IMR-90 (cell line): ENCODE data around the gene LYPD6. TPM values are rescaled to one million over a fixed set of nuclear protein-coding genes. Genes with fewer than 3 reads are reported as not detected.

ENCODE experiments used
- ATAC-seq: fragments of 200-7000 bp; cut with Tn5 transposase; 2 replicates; pipeline ENCODE4 v1.9.1; 2020; ENCODE audit warnings: low read depth, mild to moderate bottlenecking, moderate library complexity
- BruUV-seq: library from RNA; stranded (reverse); fragments of 400-500 nt; replicated peaks from 2 replicates; lab custom pipeline; 2021; lab: Mats Ljungman, UMichigan
- CTCF ChIA-PET: fragments of 300-600 bp; formaldehyde crosslinking; extraction: SDS; loops from one replicate; lab custom pipeline; 2021; ENCODE audit warnings: antibody characterized with exemption; lab: Yijun Ruan, JAX
- POLR2A ChIA-PET: fragments of 300-600 bp; sonication (Branson Sonifier 250); formaldehyde crosslinking; loops from one replicate; lab custom pipeline; 2022; ENCODE audit warnings: antibody characterized with exemption; ENCODE audit not compliant: unreplicated experiment; lab: Charles Lee
- DNase-seq: peaks from one replicate; pipeline ENCODE4 v3.0.0; 2013
- H2AFZ ChIP-seq: replicated peaks from 2 replicates; pipeline ENCODE3; 2013; ENCODE audit warnings: low read length, mild to moderate bottlenecking; ENCODE audit not compliant: poor library complexity
- H2AK5ac ChIP-seq: 2 replicates; pipeline ENCODE4 v1.6.1; 2013; ENCODE audit warnings: low read depth, low read length, inconsistent platforms
- H2AK9ac ChIP-seq: replicated peaks from 2 replicates; pipeline ENCODE3; 2013; ENCODE audit warnings: mild to moderate bottlenecking, low read depth, low read length, moderate library complexity; ENCODE audit not compliant: poor library complexity
- H2BK120ac ChIP-seq: 2 replicates; pipeline ENCODE4 v1.6.1; 2013; ENCODE audit warnings: low read depth, low read length, inconsistent platforms
- H2BK15ac ChIP-seq: 3 replicates; pipeline ENCODE4 v1.6.1; 2013; ENCODE audit warnings: low read depth, low read length, inconsistent platforms
- H2BK20ac ChIP-seq: 2 replicates; pipeline ENCODE4 v1.6.1; 2013; ENCODE audit warnings: low read depth, mild to moderate bottlenecking, inconsistent platforms, low read length, moderate library complexity
- H2BK5ac ChIP-seq: 2 replicates; pipeline ENCODE4 v1.6.1; 2013; ENCODE audit warnings: mild to moderate bottlenecking, low read depth, low read length, inconsistent platforms; ENCODE audit not compliant: poor library complexity, severe bottlenecking
- H3K14ac ChIP-seq: replicated peaks from 2 replicates; pipeline ENCODE4 v1.6.1; 2013; ENCODE audit warnings: low read depth, low read length, inconsistent platforms
- H3K18ac ChIP-seq: 2 replicates; pipeline ENCODE4 v1.6.1; 2013; ENCODE audit warnings: low read depth, low read length, control low read depth
- H3K23ac ChIP-seq: 2 replicates; pipeline ENCODE4 v1.6.1; 2013; ENCODE audit warnings: low read depth, low read length, inconsistent platforms
- H3K27ac ChIP-seq: 2 replicates; pipeline ENCODE4 v1.5.1; 2013; ENCODE audit warnings: mild to moderate bottlenecking, control low read depth, low read length; ENCODE audit not compliant: insufficient read depth
- H3K27me3 ChIP-seq: 2 replicates; pipeline ENCODE4 v1.6.1; 2013; ENCODE audit warnings: low read length; ENCODE audit not compliant: control insufficient read depth, insufficient read depth
- H3K36me3 ChIP-seq: 2 replicates; pipeline ENCODE4 v1.6.1; 2013; ENCODE audit warnings: low read length, mixed read lengths; ENCODE audit not compliant: control insufficient read depth, insufficient read depth
- H3K4ac ChIP-seq: 2 replicates; pipeline ENCODE4 v1.6.1; 2013; ENCODE audit warnings: low read depth, low read length, inconsistent platforms
- H3K4me1 ChIP-seq: 2 replicates; pipeline ENCODE4 v1.6.1; 2013; ENCODE audit warnings: low read length, mixed read lengths; ENCODE audit not compliant: control insufficient read depth, insufficient read depth
- H3K4me2 ChIP-seq: 2 replicates; pipeline ENCODE4 v1.6.1; 2013; ENCODE audit warnings: low read depth, mild to moderate bottlenecking, control low read depth, low read length, moderate library complexity
- H3K4me3 ChIP-seq: 2 replicates; pipeline ENCODE4 v1.5.1; 2013; ENCODE audit warnings: low read depth, mild to moderate bottlenecking, control low read depth, low read length, moderate library complexity; ENCODE audit not compliant: insufficient read depth
- H3K56ac ChIP-seq: 2 replicates; pipeline ENCODE4 v1.6.1; 2013; ENCODE audit warnings: low read length, inconsistent platforms; ENCODE audit not compliant: insufficient read depth; ENCODE audit errors: extremely low read depth
- H3K79me1 ChIP-seq, 2 experiments: 2 replicates each; pipeline ENCODE4 v1.6.1; 2013; ENCODE audit warnings: low read length in 2 of 2, inconsistent platforms in 1 of 2, low read depth in 1 of 2
- H3K9ac ChIP-seq: 2 replicates; pipeline ENCODE4 v1.6.1; 2013; ENCODE audit warnings: low read depth, low read length, control low read depth
- H3K9me1 ChIP-seq: 2 replicates; pipeline ENCODE4 v1.6.1; 2013; ENCODE audit warnings: low read length, inconsistent platforms; ENCODE audit not compliant: insufficient read depth
- H3K9me3 ChIP-seq: 2 replicates; pipeline ENCODE4 v1.6.1; 2013; ENCODE audit warnings: low read length; ENCODE audit not compliant: control insufficient read depth, insufficient read depth
- H4K20me1 ChIP-seq: 2 replicates; pipeline ENCODE4 v1.6.1; 2013; ENCODE audit warnings: low read length, inconsistent platforms; ENCODE audit not compliant: insufficient read depth
- H4K5ac ChIP-seq: 2 replicates; pipeline ENCODE4 v1.6.1; 2013; ENCODE audit warnings: mild to moderate bottlenecking, low read depth, low read length, control low read depth
- H4K8ac ChIP-seq, 2 experiments: 2 replicates each; pipeline ENCODE4 v1.6.1; 2013; ENCODE audit warnings: low read depth in 2 of 2, low read length in 2 of 2, control low read depth in 1 of 2, inconsistent platforms in 1 of 2
- H4K91ac ChIP-seq: 2 replicates; pipeline ENCODE4 v1.6.1; 2013; ENCODE audit warnings: low read depth, low read length, inconsistent platforms; ENCODE audit not compliant: insufficient read depth
- BHLHE40 ChIP-seq: fragments of 150-350 bp; IDR thresholded peaks from 2 replicates; pipeline ENCODE4 v1.6.1; 2016; ENCODE audit warnings: mild to moderate bottlenecking, low read depth, low read length
- CEBPB ChIP-seq: IDR thresholded peaks from 2 replicates; pipeline ENCODE4 v1.6.1; 2012; ENCODE audit warnings: low read depth, low read length, improper control_type of control experiment
- CHD1 ChIP-seq: IDR thresholded peaks from 2 replicates; pipeline ENCODE4 v1.6.1; 2012; ENCODE audit warnings: low read depth, low read length, improper control_type of control experiment
- CTCF ChIP-seq: conservative IDR thresholded peaks from 2 replicates; pipeline ENCODE4 v1.5.1; 2012; ENCODE audit warnings: mild to moderate bottlenecking, low read depth, low read length, improper control_type of control experiment
- ELK1 ChIP-seq: fragments of 150-350 bp; IDR thresholded peaks from 2 replicates; pipeline ENCODE4 v1.6.1; 2016; ENCODE audit warnings: low read depth, mild to moderate bottlenecking, low read length, moderate library complexity, borderline replicate concordance
- FOS ChIP-seq: fragments of 150-350 bp; IDR thresholded peaks from 2 replicates; pipeline ENCODE4 v1.6.1; 2016; ENCODE audit warnings: low read depth, low read length
- MAFK ChIP-seq: IDR thresholded peaks from 2 replicates; pipeline ENCODE4 v1.6.1; 2012; ENCODE audit warnings: low read depth, low read length, improper control_type of control experiment
- MAZ ChIP-seq: IDR thresholded peaks from 2 replicates; pipeline ENCODE4 v1.6.1; 2012; ENCODE audit warnings: low read depth, mild to moderate bottlenecking, low read length, improper control_type of control experiment, moderate library complexity, borderline replicate concordance
- MXI1 ChIP-seq: IDR thresholded peaks from 2 replicates; pipeline ENCODE4 v1.6.1; 2012; ENCODE audit warnings: low read depth, mild to moderate bottlenecking, low read length, moderate library complexity, borderline replicate concordance
- NFE2L2 ChIP-seq: fragments of 150-350 bp; IDR thresholded peaks from 2 replicates; pipeline ENCODE4 v1.6.1; 2016; ENCODE audit warnings: low read depth, mild to moderate bottlenecking, low read length
- POLR2A ChIP-seq: IDR thresholded peaks from 2 replicates; pipeline ENCODE4 v1.6.1; 2012; ENCODE audit warnings: mild to moderate bottlenecking, low read depth, low read length
- RAD21 ChIP-seq: IDR thresholded peaks from 2 replicates; pipeline ENCODE4 v1.6.1; 2012; ENCODE audit warnings: low read length, improper control_type of control experiment
- RCOR1 ChIP-seq: IDR thresholded peaks from 2 replicates; pipeline ENCODE4 v1.6.1; 2012; ENCODE audit warnings: mild to moderate bottlenecking, low read length, improper control_type of control experiment; ENCODE audit not compliant: insufficient replicate concordance
- RFX5 ChIP-seq: IDR thresholded peaks from 2 replicates; pipeline ENCODE4 v1.8.0; 2012; ENCODE audit warnings: low read depth, mild to moderate bottlenecking, low read length, moderate library complexity
- SMC3 ChIP-seq: fragments of 150-350 bp; IDR thresholded peaks from 2 replicates; pipeline ENCODE4 v1.6.1; 2016; ENCODE audit warnings: low read depth, mild to moderate bottlenecking, antibody characterized with exemption, low read length, moderate library complexity
- whole genome bisulfite sequencing, 2 experiments: methylation state at CpG; one replicate each; pipeline versions ENCODE4 v1.1.5 to v1.1.7; 2013; ENCODE audit warnings: missing lambda C conversion rate in 2 of 2; ENCODE audit not compliant: insufficient read length in 1 of 2; ENCODE audit errors: extremely low coverage in 2 of 2; 5-methylcytosine and 5-hydroxymethylcytosine counted together
- dilution Hi-C: fragments of 300-500 bp; cut with HindIII; formaldehyde crosslinking; loops from one replicate; pipeline ENCODE4 v1.14.3; 2018; ENCODE audit warnings: low sequenced_read_pairs; ENCODE audit not compliant: unreplicated experiment
- in situ Hi-C: fragments of 300-500 bp; cut with MboI; formaldehyde crosslinking; loops from 3 replicates; pipeline ENCODE4 v1.14.3; 2019; ENCODE audit warnings: low sequenced_read_pairs, inconsistent platforms, mixed read lengths
- intact Hi-C: fragments of 100-400 bp; cut with micrococcal nuclease; formaldehyde crosslinking; loops from 2 replicates; pipeline ENCODE4 v1.10.0; 2022
- polyA plus RNA-seq, 3 experiments: library from polyadenylated mRNA; depleted of rRNA; stranded (reverse); fragments of >200 nt; gene quantifications; 2 replicates each; pipeline ENCODE4 v1.2.3, GENCODE V29; 2012; ENCODE audit warnings: low replicate concordance in 1 of 3
- total RNA-seq: library from RNA; depleted of rRNA; stranded (reverse); fragments of >200 nt; gene quantifications from 2 replicates; pipeline ENCODE4 v1.2.3, GENCODE V29; 2012
- TF ChIP-seq, protein P1 (sequence below): fragments of 150-350 bp; IDR thresholded peaks from 2 replicates; pipeline ENCODE4 v1.6.1; 2017; ENCODE audit warnings: mild to moderate bottlenecking, antibody characterized with exemption, low read length, low read depth

Gene LYPD6
- total and polyA plus RNA-seq, 2 of the 4 experiments (the other 2 are of a cell fraction) = 0.87 to 0.90 TPM

- Histone ChIP-seq H3K23ac (no peak overlapping the region), H2AK9ac (no peak overlapping the region), H3K27me3 (peaks cover 4% of the 10 kb centered on the region; the same call in 1 of the 2 replicates), H4K20me1 (no peaks in the 10 kb centered on the region), H4K5ac (no peak overlapping the region), H2AFZ (no peak overlapping the region), H2BK15ac (no peak overlapping the region), H2BK5ac (no peak overlapping the region), H3K9me3 (no peaks in the 10 kb centered on the region), H3K4me1 (no peaks in the 10 kb centered on the region), H3K9ac (no peak overlapping the region), H3K27ac (no peak overlapping the region), H3K56ac (no peak overlapping the region), H3K14ac (no peak overlapping the region), H4K91ac (no peak overlapping the region), H3K4me2 (no peak overlapping the region), H3K79me1 (no peaks in the 10 kb centered on the region), H2AK5ac (no peak overlapping the region), H3K18ac (no peak overlapping the region), H3K4me3 (no peak overlapping the region), H2BK120ac (no peak overlapping the region), H3K36me3 (no peaks in the 10 kb centered on the region), H4K8ac (no peak overlapping the region), H3K9me1 (no peaks in the 10 kb centered on the region), H3K4ac (no peak overlapping the region), H2BK20ac (no peak overlapping the region)
- DNase-seq (no peak), ATAC-seq (no peak)
- in situ Hi-C loops = no loop called here
- POLR2A ChIA-PET = no interaction called here
- intact Hi-C loops = no loop called here
- dilution Hi-C loops = no loop called here
- no CpG with 5 or more reads among the region's 1 CpG for WGBS, 2 experiments
- CTCF ChIA-PET = interaction anchor here (0.6 kb wide), 1 partner anchor 45 kb away, joined by 3 read pairs; no protein-coding TSS in a partner anchor
- TF ChIP-seq SMC3 (no peak), CHD1 (no peak), CEBPB (no peak), MXI1 (no peak), RAD21 (no peak), MAZ (no peak), RCOR1 (no peak), CTCF (no peak), MAFK (no peak), BHLHE40 (no peak), POLR2A (no peak), FOS (no peak), NFE2L2 (no peak), RFX5 (no peak), ELK1 (no peak)
- TF ChIP-seq, protein P1, sequence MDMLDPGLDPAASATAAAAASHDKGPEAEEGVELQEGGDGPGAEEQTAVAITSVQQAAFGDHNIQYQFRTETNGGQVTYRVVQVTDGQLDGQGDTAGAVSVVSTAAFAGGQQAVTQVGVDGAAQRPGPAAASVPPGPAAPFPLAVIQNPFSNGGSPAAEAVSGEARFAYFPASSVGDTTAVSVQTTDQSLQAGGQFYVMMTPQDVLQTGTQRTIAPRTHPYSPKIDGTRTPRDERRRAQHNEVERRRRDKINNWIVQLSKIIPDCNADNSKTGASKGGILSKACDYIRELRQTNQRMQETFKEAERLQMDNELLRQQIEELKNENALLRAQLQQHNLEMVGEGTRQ = no peak
- BruUV-seq = no TSS peak
Measured at GRCh38 chr2:149487189-149487588, 156.8 kb downstream of the LYPD6 start.
